Vagina (tissue), 2 donors: ENCODE results near the gene ERO1B.

Experiments used
- POLR2A ChIP-seq, 2 donors: fragments of 450-650 bp; IDR thresholded peaks; one replicate each; pipeline ENCODE4 v1.6.1; 2017; ENCODE audit warnings: antibody characterized with exemption in 2 of 2, mild to moderate bottlenecking in 2 of 2, moderate library complexity in 2 of 2
- POLR2AphosphoS5 ChIP-seq, 2 donors: sonication (generic); formaldehyde crosslinking; IDR thresholded peaks; one replicate each; pipeline ENCODE4 v1.9.0; 2017; ENCODE audit warnings: antibody characterized with exemption in 2 of 2, mild to moderate bottlenecking in 2 of 2, low read depth in 1 of 2; ENCODE audit not compliant: insufficient read depth in 1 of 2
- TF ChIP-seq, protein P1 (sequence below), 3 experiments: fragments of 450-650 bp in 2 of 3; fragments of 200-600 bp in 1 of 3; sonication (generic) in 1 of 3; IDR thresholded peaks; one replicate each; pipeline ENCODE4 v1.5.1; 2017 to 2019; ENCODE audit warnings: antibody characterized with exemption in 3 of 3, mild to moderate bottlenecking in 2 of 3, moderate library complexity in 2 of 3

- TF ChIP-seq, protein P1, sequence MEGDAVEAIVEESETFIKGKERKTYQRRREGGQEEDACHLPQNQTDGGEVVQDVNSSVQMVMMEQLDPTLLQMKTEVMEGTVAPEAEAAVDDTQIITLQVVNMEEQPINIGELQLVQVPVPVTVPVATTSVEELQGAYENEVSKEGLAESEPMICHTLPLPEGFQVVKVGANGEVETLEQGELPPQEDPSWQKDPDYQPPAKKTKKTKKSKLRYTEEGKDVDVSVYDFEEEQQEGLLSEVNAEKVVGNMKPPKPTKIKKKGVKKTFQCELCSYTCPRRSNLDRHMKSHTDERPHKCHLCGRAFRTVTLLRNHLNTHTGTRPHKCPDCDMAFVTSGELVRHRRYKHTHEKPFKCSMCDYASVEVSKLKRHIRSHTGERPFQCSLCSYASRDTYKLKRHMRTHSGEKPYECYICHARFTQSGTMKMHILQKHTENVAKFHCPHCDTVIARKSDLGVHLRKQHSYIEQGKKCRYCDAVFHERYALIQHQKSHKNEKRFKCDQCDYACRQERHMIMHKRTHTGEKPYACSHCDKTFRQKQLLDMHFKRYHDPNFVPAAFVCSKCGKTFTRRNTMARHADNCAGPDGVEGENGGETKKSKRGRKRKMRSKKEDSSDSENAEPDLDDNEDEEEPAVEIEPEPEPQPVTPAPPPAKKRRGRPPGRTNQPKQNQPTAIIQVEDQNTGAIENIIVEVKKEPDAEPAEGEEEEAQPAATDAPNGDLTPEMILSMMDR (IDR thresholded peaks at IDR 0.05): no peak
- TF ChIP-seq POLR2AphosphoS5 (IDR thresholded peaks at IDR 0.05; ENCODE audit: insufficient read depth in 1 of 2, low read depth in 1 of 2) (no peak), POLR2A (IDR thresholded peaks at IDR 0.05) (no peak)
Measured at GRCh38 chr1:236258114-236258622, 23.6 kb downstream of the ERO1B start.
